GM12872 (cell line): ENCODE data around the gene NDEL1.

Experiments used
- TF ChIP-seq, protein P1 (sequence below): IDR thresholded peaks from 3 replicates; pipeline ENCODE4 v1.5.1; 2011; ENCODE audit warnings: low read depth, mild to moderate bottlenecking, low read length, moderate library complexity; ENCODE audit not compliant: insufficient read depth

The NDEL1 gene

GRCh38 chr17:8444494-8444893 is 8.8 kb downstream of the NDEL1 start:
- TF ChIP-seq, protein P1, sequence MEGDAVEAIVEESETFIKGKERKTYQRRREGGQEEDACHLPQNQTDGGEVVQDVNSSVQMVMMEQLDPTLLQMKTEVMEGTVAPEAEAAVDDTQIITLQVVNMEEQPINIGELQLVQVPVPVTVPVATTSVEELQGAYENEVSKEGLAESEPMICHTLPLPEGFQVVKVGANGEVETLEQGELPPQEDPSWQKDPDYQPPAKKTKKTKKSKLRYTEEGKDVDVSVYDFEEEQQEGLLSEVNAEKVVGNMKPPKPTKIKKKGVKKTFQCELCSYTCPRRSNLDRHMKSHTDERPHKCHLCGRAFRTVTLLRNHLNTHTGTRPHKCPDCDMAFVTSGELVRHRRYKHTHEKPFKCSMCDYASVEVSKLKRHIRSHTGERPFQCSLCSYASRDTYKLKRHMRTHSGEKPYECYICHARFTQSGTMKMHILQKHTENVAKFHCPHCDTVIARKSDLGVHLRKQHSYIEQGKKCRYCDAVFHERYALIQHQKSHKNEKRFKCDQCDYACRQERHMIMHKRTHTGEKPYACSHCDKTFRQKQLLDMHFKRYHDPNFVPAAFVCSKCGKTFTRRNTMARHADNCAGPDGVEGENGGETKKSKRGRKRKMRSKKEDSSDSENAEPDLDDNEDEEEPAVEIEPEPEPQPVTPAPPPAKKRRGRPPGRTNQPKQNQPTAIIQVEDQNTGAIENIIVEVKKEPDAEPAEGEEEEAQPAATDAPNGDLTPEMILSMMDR, result no peak

GRCh38 chr17:8445536-8445935 is 9.9 kb downstream of the NDEL1 start:
- TF ChIP-seq, protein P1, result no peak

DNA sequence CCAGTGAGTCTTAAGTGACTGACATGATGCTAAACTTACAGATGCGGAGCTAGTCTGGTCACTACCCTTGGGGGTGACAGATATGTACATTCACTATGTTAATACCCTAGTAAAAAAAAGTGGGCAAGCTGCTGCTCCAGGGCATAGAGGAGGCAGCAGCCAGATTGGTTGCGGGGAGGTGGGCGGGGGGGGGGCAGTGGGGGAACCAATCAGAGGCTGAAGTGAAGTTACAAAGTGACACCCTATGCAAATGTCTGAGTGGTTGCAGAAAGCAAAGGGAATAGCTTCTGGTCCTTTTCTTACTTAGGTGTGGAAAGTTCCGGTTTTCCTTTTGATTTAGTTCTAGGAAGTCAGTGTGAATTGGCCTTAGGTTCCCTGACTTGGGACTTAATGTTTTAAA is 12.1 kb downstream of the NDEL1 start:
- TF ChIP-seq, protein P1, result no peak

DNA sequence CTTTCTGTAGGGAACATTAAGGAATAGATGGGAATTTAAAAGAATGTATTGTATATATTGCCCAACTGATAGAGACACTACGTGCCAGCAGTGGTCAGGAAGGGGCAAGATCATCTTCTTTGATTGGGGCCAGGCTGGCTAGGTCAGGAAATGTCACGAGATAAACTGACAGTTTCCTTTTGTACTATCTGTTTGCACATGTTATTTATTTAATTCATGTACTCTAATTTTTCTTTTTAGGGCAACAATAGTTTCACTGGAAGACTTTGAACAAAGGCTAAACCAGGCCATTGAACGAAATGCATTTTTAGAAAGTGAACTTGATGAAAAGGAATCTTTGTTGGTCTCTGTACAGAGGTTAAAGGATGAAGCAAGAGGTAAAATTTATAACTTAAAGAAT is 12.6 kb downstream of the NDEL1 start:
- TF ChIP-seq, protein P1, result no peak

DNA sequence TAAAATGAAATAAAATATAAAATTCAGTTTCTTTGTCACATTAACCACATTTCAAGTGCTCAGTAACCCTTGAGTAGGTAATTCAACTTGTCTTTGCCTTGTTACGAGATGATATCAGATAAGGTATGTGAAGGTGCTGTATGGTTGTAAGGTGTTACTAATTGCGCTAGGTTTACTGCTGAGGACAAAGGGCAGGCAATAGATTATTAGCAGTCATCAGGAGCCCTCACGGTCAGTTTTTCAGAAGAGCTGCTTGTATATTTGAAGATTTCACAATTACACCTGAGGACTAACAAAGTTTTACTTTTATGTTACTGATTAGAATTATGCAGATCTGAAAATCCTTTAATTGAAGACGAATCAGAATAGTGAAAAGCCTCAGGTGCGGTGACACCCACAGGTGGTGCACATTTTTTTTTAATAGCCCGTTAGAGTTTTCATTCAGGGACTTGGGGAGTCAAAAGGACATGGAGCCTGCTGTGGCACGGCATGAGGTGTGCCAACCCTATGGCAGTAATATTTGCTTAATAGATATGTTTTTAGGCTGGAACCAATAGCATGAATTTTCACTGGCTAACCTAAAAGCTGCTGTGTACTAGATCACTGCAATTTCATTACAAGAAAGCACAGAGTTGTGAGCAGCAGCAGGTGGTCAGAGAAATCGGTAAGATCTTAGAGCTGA is 16.4 kb downstream of the NDEL1 start:
- TF ChIP-seq, protein P1, result no peak

DNA sequence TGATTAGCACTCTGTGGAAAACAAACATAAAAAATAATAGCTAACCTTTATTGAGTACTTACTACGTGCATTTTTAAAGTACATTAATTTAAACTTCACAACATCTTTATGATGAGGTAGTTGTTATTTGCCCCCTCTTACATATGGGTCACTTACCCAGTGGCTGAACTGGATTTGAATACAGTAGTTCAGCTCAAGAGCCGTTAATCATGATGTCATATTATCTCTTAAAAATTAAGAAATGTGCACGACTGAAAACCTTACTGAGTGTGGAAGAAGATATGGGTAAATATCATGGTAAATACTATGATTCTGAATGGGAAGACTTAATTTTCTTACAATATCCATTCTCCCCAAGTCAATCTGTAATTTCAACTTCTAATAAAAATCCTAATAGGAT is 17.6 kb downstream of the NDEL1 start:
- TF ChIP-seq, protein P1, result no peak

DNA sequence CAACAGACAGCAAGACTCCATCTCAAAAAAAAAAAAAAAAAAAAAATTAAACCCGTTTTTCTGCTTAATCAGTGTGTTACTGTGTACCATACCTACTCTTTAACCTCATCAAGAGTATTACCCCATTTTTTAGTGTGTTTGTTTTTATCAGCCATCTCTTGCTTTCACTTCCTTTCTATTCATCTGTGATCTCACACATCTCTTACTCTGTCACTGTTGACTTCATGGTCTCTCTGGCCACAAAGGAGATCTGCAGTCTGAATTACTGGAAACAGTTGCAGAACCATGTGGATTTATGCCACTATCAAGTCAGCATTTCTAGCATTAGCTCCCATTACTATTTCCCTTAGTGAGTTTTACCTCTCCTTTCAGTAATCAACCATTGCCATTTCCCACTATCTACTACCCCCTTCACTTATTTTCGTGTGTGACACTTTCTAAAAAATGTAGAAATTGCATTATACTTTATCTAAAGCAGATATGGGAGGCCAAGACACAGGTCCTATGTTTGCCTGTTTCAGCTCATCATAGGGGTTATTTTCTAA is 20.1 kb downstream of the NDEL1 start:
- TF ChIP-seq, protein P1, result no peak
